ENCODE measurements around the gene ZNF581.

GRCh38 chr19:55599842-55600661, 43.4 kb upstream of the ZNF581 start, which contains the start of gene ZNF524:
- TF ChIP-seq CTCF (IDR thresholded peaks at IDR 0.05; ENCODE audit: low read depth, low read length) (no peak), EZH2phosphoT487 (IDR thresholded peaks at IDR 0.05; ENCODE audit: low read depth) (no peak)

Measured in OCI-LY3 (cell line).